ENCODE measurements around the gene SLC33A1. TPM values are rescaled to one million over a fixed set of nuclear protein-coding genes. Genes with fewer than 3 reads are reported as not detected.

The SLC33A1 gene
- total RNA-seq, 1 experiment from 2014 or later, result 23.3 TPM

DNA sequence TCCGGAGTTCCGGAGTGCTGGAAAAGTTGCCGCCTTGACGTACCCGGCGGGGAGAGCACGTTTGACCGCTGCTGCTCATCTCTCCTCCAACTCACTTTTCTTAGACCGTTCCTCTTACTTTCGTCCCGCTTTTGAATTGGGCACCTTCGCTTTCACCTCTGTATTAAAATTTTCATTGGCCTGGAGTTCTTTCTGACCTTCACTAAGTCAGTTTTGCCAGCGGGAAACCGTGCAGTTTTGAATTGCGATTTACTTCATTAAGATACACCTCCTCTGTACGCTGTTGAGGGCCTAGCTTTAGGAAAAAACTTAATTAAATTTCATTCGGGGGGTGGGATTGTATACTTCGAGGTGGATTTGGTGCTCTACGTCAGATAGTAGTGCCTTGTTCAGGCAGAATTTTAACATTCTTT lies 17.5 kb upstream of the SLC33A1 start:
- no TSS peak for BruUV-seq (replicated peaks)
- no peak for ATAC-seq
- peak overlapping the region; percentile 87 to 98 for H3K4me3 ChIP-seq (replicated peaks in 1 of 2; ENCODE audit: low read depth in 1 of 2, low read length in 2 of 2)
- intact Hi-C loops (cut with micrococcal nuclease), result loop anchor here (5.0 kb wide), 1 partner anchor 124 kb away; the partner anchor contains the start of gene PLCH1
- H3K9me2 ChIP-seq (ENCODE audit: insufficient read depth), result no peaks in the 10 kb centered on the region
- peaks cover 0 to 25% of the 10 kb centered on the region in 2 experiments; a peak in 3 of 4 replicates for H3K4me1 ChIP-seq (ENCODE audit: control insufficient read depth in 1 of 2, insufficient read depth in 2 of 2, low read length in 2 of 2)
- peak overlapping the region; percentile 100 for H3K9ac ChIP-seq (ENCODE audit: low read length)
- no peak for TF ChIP-seq FOSL1 (IDR thresholded peaks at IDR 0.05; ENCODE audit: low read depth)
- TF ChIP-seq YY1 (IDR thresholded peaks at IDR 0.05; ENCODE audit: extremely low read depth, insufficient replicate concordance, low read depth, low read length), result no peak
- TF ChIP-seq, protein P1, sequence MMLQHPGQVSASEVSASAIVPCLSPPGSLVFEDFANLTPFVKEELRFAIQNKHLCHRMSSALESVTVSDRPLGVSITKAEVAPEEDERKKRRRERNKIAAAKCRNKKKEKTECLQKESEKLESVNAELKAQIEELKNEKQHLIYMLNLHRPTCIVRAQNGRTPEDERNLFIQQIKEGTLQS (IDR thresholded peaks at IDR 0.05), result no peak
- TF ChIP-seq TCF7L2 (IDR thresholded peaks at IDR 0.05; ENCODE audit: borderline replicate concordance, extremely low read depth, insufficient read depth, insufficient read length), result no peak
- TF ChIP-seq ZNF274 (IDR thresholded peaks at IDR 0.05; ENCODE audit: low read depth, low read length), result no peak
- no peak for TF ChIP-seq POLR2A (IDR thresholded peaks at IDR 0.05; ENCODE audit: borderline replicate concordance, extremely low read depth, insufficient read depth, insufficient read length)
- TF ChIP-seq, protein P2, sequence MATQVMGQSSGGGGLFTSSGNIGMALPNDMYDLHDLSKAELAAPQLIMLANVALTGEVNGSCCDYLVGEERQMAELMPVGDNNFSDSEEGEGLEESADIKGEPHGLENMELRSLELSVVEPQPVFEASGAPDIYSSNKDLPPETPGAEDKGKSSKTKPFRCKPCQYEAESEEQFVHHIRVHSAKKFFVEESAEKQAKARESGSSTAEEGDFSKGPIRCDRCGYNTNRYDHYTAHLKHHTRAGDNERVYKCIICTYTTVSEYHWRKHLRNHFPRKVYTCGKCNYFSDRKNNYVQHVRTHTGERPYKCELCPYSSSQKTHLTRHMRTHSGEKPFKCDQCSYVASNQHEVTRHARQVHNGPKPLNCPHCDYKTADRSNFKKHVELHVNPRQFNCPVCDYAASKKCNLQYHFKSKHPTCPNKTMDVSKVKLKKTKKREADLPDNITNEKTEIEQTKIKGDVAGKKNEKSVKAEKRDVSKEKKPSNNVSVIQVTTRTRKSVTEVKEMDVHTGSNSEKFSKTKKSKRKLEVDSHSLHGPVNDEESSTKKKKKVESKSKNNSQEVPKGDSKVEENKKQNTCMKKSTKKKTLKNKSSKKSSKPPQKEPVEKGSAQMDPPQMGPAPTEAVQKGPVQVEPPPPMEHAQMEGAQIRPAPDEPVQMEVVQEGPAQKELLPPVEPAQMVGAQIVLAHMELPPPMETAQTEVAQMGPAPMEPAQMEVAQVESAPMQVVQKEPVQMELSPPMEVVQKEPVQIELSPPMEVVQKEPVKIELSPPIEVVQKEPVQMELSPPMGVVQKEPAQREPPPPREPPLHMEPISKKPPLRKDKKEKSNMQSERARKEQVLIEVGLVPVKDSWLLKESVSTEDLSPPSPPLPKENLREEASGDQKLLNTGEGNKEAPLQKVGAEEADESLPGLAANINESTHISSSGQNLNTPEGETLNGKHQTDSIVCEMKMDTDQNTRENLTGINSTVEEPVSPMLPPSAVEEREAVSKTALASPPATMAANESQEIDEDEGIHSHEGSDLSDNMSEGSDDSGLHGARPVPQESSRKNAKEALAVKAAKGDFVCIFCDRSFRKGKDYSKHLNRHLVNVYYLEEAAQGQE (IDR thresholded peaks at IDR 0.05; ENCODE audit: low read depth), result no peak
- no peak for TF ChIP-seq CEBPB (IDR thresholded peaks at IDR 0.05; ENCODE audit: low read depth)
- TF ChIP-seq, protein P3, sequence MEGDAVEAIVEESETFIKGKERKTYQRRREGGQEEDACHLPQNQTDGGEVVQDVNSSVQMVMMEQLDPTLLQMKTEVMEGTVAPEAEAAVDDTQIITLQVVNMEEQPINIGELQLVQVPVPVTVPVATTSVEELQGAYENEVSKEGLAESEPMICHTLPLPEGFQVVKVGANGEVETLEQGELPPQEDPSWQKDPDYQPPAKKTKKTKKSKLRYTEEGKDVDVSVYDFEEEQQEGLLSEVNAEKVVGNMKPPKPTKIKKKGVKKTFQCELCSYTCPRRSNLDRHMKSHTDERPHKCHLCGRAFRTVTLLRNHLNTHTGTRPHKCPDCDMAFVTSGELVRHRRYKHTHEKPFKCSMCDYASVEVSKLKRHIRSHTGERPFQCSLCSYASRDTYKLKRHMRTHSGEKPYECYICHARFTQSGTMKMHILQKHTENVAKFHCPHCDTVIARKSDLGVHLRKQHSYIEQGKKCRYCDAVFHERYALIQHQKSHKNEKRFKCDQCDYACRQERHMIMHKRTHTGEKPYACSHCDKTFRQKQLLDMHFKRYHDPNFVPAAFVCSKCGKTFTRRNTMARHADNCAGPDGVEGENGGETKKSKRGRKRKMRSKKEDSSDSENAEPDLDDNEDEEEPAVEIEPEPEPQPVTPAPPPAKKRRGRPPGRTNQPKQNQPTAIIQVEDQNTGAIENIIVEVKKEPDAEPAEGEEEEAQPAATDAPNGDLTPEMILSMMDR (IDR thresholded peaks at IDR 0.05 in 2 of 3, conservative IDR thresholded peaks at IDR 0.05 in 1 of 3; ENCODE audit: borderline replicate concordance in 1 of 3, insufficient read depth in 1 of 3, low read depth in 2 of 3, low read length in 2 of 3), result no peak
- no peak for TF ChIP-seq SIN3A (IDR thresholded peaks at IDR 0.05; ENCODE audit: low read depth)
- TF ChIP-seq RAD21 (IDR thresholded peaks at IDR 0.05; ENCODE audit: low read depth), result no peak
- TF ChIP-seq, protein P4, sequence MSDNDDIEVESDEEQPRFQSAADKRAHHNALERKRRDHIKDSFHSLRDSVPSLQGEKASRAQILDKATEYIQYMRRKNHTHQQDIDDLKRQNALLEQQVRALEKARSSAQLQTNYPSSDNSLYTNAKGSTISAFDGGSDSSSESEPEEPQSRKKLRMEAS (IDR thresholded peaks at IDR 0.05), result no peak
- no peak for TF ChIP-seq CBX3 (IDR thresholded peaks at IDR 0.05; ENCODE audit: low read depth)
- CTCF ChIA-PET, result interaction anchor here (2.9 kb wide), 1 partner anchor 66 kb away, joined by 11 read pairs; the partner anchor contains the start of gene C3orf33
- H4K20me1 ChIP-seq (ENCODE audit: insufficient read depth), result peaks cover 34% of the 10 kb centered on the region; the same call in 1 of the 2 replicates
- no peak overlapping the region for H2AFZ ChIP-seq (ENCODE audit: low read depth, low read length, poor library complexity, severe bottlenecking)
- H3K27me3 ChIP-seq (ENCODE audit: insufficient read depth, low read length), result no peaks in the 10 kb centered on the region
- POLR2A ChIA-PET, result interaction anchor here (1.5 kb wide), 1 partner anchor 18 kb away, joined by 4 read pairs; the partner anchor contains the start of gene SLC33A1
- no peak for DNase-seq (ENCODE audit: low read depth, low spot score)
- H3K9me3 ChIP-seq (ENCODE audit: control insufficient read depth in 1 of 2, insufficient read depth in 1 of 2, low read depth in 1 of 2, low read length in 2 of 2), result no peaks in the 10 kb centered on the region
- H3K27ac ChIP-seq (ENCODE audit: low read depth, low read length), result peak overlapping the region; percentile 90
- RAD21 ChIA-PET (ENCODE audit: low non-redundant PET in 1 of 2, low total read pairs in 2 of 2, uncharacterized antibody in 2 of 2, unreplicated experiment in 2 of 2), result no interaction called here
- no peaks in the 10 kb centered on the region for H3K36me3 ChIP-seq (ENCODE audit: control insufficient read depth in 1 of 2, insufficient read depth in 2 of 2, low read length in 2 of 2)
- peaks cover 62% of the 10 kb centered on the region for H3K79me2 ChIP-seq (ENCODE audit: insufficient read depth, low read length)
- peak overlapping the region; percentile 91 for H3K4me2 ChIP-seq (ENCODE audit: low read length)

Measured in HCT116 (cell line).